ENCODE data around the gene MOB1B.
A peak's percentile ranks its signal among the peaks of the same experiment; 100 is the strongest.
"Not testable (repeated sequence)": the region's sequence is repeated elsewhere in the genome, so short reads cannot be mapped to it uniquely, and the experiment has no call there.

Gene MOB1B

GRCh38 chr4:70969076-70969475 is 66.9 kb downstream of the MOB1B start:
- no peak for DNase-seq

GRCh38 chr4:70976252-70976651 is 74.1 kb downstream of the MOB1B start:
- DNase-seq: no peak

- no peak for DNase-seq
Observed at GRCh38 chr4:70979445-70980008, 77.4 kb downstream of the MOB1B start.

GRCh38 chr4:70980196-70980595 is 78.0 kb downstream of the MOB1B start:
- no peak for DNase-seq

- DNase-seq: no peak
Observed at GRCh38 chr4:70984106-70984505, 81.9 kb downstream of the MOB1B start.

GRCh38 chr4:70984589-70984988 is 82.4 kb downstream of the MOB1B start:
- no peak for DNase-seq

GRCh38 chr4:70991596-70991995 is 89.4 kb downstream of the MOB1B start:
- DNase-seq: no peak

GRCh38 chr4:70992391-70992881 is 90.3 kb downstream of the MOB1B start:
- DNase-seq: no peak

- DNase-seq: peak; percentile 63
Observed at GRCh38 chr4:70993181-70994068, 91.3 kb downstream of the MOB1B start, which contains the start of gene DCK. TSS of gene DCK (plus strand) at chr4:70993649. CDS start at chr4:70993836, 187 bp downstream.

- no peak for DNase-seq
Observed at GRCh38 chr4:70994069-70994366, 91.8 kb downstream of the MOB1B start.

- DNase-seq: no peak
Observed at GRCh38 chr4:70994387-70995099, 92.4 kb downstream of the MOB1B start.

GRCh38 chr4:70996018-70996360 is 93.8 kb downstream of the MOB1B start:
- DNase-seq: no peak

- no peak for DNase-seq
Observed at GRCh38 chr4:70997036-70997435, 94.9 kb downstream of the MOB1B start.

GRCh38 chr4:70997546-70997945 is 95.4 kb downstream of the MOB1B start:
- DNase-seq: no peak

GRCh38 chr4:70999639-71000038 is 97.5 kb downstream of the MOB1B start:
- not testable (repeated sequence) for DNase-seq

GRCh38 chr4:71001363-71001762 is 99.2 kb downstream of the MOB1B start:
- not testable (repeated sequence) for DNase-seq

GRCh38 chr4:71004281-71004851 is 102.2 kb downstream of the MOB1B start:
- no peak for DNase-seq

GRCh38 chr4:71005025-71005424 is 102.9 kb downstream of the MOB1B start:
- not testable (repeated sequence) for DNase-seq

GRCh38 chr4:71006203-71006907 is 104.2 kb downstream of the MOB1B start:
- DNase-seq: no peak

GRCh38 chr4:71008196-71008595 is 106.0 kb downstream of the MOB1B start:
- DNase-seq: no peak

- DNase-seq: no peak
Observed at GRCh38 chr4:71009086-71009485, 106.9 kb downstream of the MOB1B start.

- DNase-seq: peak; percentile 7
Observed at GRCh38 chr4:71009890-71010588, 107.9 kb downstream of the MOB1B start.
